ENCODE measurements around the gene SKA1.
A peak's percentile ranks its signal among the peaks of the same experiment; 100 is the strongest.

SKA1 gene, protein sequence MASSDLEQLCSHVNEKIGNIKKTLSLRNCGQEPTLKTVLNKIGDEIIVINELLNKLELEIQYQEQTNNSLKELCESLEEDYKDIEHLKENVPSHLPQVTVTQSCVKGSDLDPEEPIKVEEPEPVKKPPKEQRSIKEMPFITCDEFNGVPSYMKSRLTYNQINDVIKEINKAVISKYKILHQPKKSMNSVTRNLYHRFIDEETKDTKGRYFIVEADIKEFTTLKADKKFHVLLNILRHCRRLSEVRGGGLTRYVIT

GRCh38 chr18:50374753-50375391 lies at the start of gene SKA1:
Gene SKA1 (plus strand): TSS chr18:50375046. CDS start chr18:50375831, 785 bp downstream.
- no peak for TF ChIP-seq CTCF (conservative IDR thresholded peaks at IDR 0.05; ENCODE audit: control insufficient read depth, insufficient read depth, low read depth, low read length)
- peak within 1 kb of the TSS; percentile 87 for H3K4me3 ChIP-seq (ENCODE audit: control insufficient read depth, low read depth, low read length)
- DNase-seq (ENCODE audit: low read depth), result peak; percentile 90

- DNase-seq (ENCODE audit: low read depth), result no peak
- H3K4me3 ChIP-seq (ENCODE audit: control insufficient read depth, low read depth, low read length), result no peak overlapping the region
- TF ChIP-seq CTCF (conservative IDR thresholded peaks at IDR 0.05; ENCODE audit: control insufficient read depth, insufficient read depth, low read depth, low read length), result no peak
These were observed 46.9 kb upstream of the SKA1 start for GRCh38 chr18:50327983-50328382.

- H3K4me3 ChIP-seq (ENCODE audit: control insufficient read depth, low read depth, low read length), result no peak overlapping the region
- TF ChIP-seq CTCF (conservative IDR thresholded peaks at IDR 0.05; ENCODE audit: control insufficient read depth, insufficient read depth, low read depth, low read length), result no peak
- DNase-seq (ENCODE audit: low read depth), result no peak
These were observed 44.7 kb upstream of the SKA1 start for GRCh38 chr18:50330176-50330575.

- no peak for TF ChIP-seq CTCF (conservative IDR thresholded peaks at IDR 0.05; ENCODE audit: control insufficient read depth, insufficient read depth, low read depth, low read length)
- H3K4me3 ChIP-seq (ENCODE audit: control insufficient read depth, low read depth, low read length), result no peak overlapping the region
- DNase-seq (ENCODE audit: low read depth), result no peak
These were observed 43.2 kb upstream of the SKA1 start for GRCh38 chr18:50331691-50332090.

- TF ChIP-seq CTCF (conservative IDR thresholded peaks at IDR 0.05; ENCODE audit: control insufficient read depth, insufficient read depth, low read depth, low read length), result no peak
- H3K4me3 ChIP-seq (ENCODE audit: control insufficient read depth, low read depth, low read length), result no peak overlapping the region
- DNase-seq (ENCODE audit: low read depth), result no peak
These were observed 40.2 kb upstream of the SKA1 start for GRCh38 chr18:50334546-50335152.

- TF ChIP-seq CTCF (conservative IDR thresholded peaks at IDR 0.05; ENCODE audit: control insufficient read depth, insufficient read depth, low read depth, low read length), result no peak
- H3K4me3 ChIP-seq (ENCODE audit: control insufficient read depth, low read depth, low read length), result no peak overlapping the region
- DNase-seq (ENCODE audit: low read depth), result no peak
These were observed 36.7 kb upstream of the SKA1 start for GRCh38 chr18:50338122-50338521.

Data from fibroblast of mammary gland (primary cell).